ENCODE data around the gene FHIT.

The FHIT gene

DNA sequence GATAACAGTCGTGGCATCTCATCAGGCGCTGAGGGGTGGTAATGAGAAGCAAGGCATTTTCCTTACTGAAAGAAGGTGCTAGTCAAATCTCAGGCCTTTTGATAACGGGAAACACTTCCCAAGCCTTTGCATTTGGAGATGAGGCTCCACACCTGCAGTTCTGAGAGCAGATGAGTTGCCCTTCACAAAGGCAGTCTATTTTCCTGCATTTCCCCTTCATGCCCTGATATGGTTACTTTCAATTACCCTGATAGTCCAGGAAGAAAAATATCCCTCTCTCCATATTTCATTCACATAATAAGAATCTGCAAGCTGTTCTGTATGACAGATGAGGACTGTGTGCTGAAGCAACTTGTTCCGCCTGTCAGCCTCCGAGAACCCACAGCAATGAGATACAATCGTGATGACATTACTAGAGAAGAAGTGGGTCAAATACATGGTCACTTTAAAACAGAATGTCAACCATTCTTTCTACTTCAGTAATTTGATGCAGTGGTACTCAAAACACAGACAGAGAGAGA lies 25.0 kb downstream of the FHIT start:
- no peak overlapping the region for H2AFZ ChIP-seq
- no peaks in the 10 kb centered on the region for H3K27me3 ChIP-seq (ENCODE audit: control insufficient read depth, insufficient read depth, low read length)
- TF ChIP-seq, protein P1, sequence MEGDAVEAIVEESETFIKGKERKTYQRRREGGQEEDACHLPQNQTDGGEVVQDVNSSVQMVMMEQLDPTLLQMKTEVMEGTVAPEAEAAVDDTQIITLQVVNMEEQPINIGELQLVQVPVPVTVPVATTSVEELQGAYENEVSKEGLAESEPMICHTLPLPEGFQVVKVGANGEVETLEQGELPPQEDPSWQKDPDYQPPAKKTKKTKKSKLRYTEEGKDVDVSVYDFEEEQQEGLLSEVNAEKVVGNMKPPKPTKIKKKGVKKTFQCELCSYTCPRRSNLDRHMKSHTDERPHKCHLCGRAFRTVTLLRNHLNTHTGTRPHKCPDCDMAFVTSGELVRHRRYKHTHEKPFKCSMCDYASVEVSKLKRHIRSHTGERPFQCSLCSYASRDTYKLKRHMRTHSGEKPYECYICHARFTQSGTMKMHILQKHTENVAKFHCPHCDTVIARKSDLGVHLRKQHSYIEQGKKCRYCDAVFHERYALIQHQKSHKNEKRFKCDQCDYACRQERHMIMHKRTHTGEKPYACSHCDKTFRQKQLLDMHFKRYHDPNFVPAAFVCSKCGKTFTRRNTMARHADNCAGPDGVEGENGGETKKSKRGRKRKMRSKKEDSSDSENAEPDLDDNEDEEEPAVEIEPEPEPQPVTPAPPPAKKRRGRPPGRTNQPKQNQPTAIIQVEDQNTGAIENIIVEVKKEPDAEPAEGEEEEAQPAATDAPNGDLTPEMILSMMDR (IDR thresholded peaks at IDR 0.05) = no peak
- H3K79me2 ChIP-seq = peaks cover 13% of the 10 kb centered on the region
- peak overlapping the region; percentile 5 for H3K27ac ChIP-seq
- no peak overlapping the region for H3K9ac ChIP-seq
- no peak overlapping the region for H3K4me3 ChIP-seq (ENCODE audit: low read depth, low read length)
- H3K4me2 ChIP-seq (ENCODE audit: low read length) = no peak overlapping the region
- H3K9me3 ChIP-seq (ENCODE audit: control insufficient read depth, low read length) = no peaks in the 10 kb centered on the region
- peaks cover 14% of the 10 kb centered on the region for H3K4me1 ChIP-seq
- H3K36me3 ChIP-seq (ENCODE audit: control insufficient read depth, insufficient read depth, low read length) = no peaks in the 10 kb centered on the region

DNA sequence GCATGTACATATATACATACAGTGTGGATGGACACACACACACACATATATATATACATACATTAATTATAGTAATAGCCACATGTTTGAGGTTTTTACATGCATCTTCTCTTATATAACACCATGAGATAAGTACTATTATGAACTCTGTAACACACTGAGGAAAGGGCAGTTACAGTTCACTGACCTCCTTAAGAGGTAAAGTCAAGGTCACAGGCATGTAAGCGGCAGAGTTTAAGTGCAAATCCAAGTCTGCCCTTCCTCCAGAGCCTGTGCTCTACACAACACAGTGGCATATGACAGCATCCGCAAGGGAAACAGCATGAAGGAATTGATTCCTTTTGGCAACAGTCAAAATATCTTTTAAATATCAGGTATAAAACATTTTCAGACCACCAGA lies 26.4 kb downstream of the FHIT start:
- H2AFZ ChIP-seq = no peak overlapping the region
- H3K4me2 ChIP-seq (ENCODE audit: low read length) = no peak overlapping the region
- H3K9me3 ChIP-seq (ENCODE audit: control insufficient read depth, low read length) = no peaks in the 10 kb centered on the region
- H3K79me2 ChIP-seq = peaks cover 11% of the 10 kb centered on the region
- H3K4me3 ChIP-seq (ENCODE audit: low read depth, low read length) = no peak overlapping the region
- no peak overlapping the region for H3K27ac ChIP-seq
- TF ChIP-seq, protein P1 (IDR thresholded peaks at IDR 0.05) = no peak
- no peaks in the 10 kb centered on the region for H3K36me3 ChIP-seq (ENCODE audit: control insufficient read depth, insufficient read depth, low read length)
- H3K27me3 ChIP-seq (ENCODE audit: control insufficient read depth, insufficient read depth, low read length) = no peaks in the 10 kb centered on the region
- peaks cover 14% of the 10 kb centered on the region for H3K4me1 ChIP-seq
- H3K9ac ChIP-seq = no peak overlapping the region

DNA sequence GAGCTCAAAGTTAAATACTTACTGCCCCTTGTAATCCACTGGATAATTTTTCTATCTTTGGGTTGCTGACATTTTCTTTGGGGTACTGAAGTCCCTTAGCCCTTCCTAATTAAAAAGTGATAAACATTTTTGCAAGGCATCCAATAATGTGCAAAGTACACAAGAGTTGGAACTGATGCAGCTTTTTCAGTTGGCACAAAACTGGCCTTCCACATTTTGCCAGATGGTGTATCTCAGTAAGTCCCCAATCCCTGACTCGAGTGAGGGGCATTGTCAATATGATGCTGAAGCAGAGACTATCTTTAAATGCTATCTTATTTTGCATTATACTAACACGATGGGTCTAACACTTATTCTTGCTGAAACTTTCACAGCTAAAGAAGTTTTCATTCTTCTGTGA lies 27.8 kb downstream of the FHIT start:
- Histone ChIP-seq H3K4me3 (ENCODE audit: low read depth, low read length) (no peak overlapping the region), H3K27ac (no peak overlapping the region), H3K79me2 (peaks cover 12% of the 10 kb centered on the region), H3K27me3 (ENCODE audit: control insufficient read depth, insufficient read depth, low read length) (no peaks in the 10 kb centered on the region), H3K36me3 (ENCODE audit: control insufficient read depth, insufficient read depth, low read length) (no peaks in the 10 kb centered on the region), H3K4me1 (peaks cover 14% of the 10 kb centered on the region), H2AFZ (no peak overlapping the region), H3K9me3 (ENCODE audit: control insufficient read depth, low read length) (no peaks in the 10 kb centered on the region), H3K9ac (no peak overlapping the region), H3K4me2 (ENCODE audit: low read length) (no peak overlapping the region)
- TF ChIP-seq, protein P1 (IDR thresholded peaks at IDR 0.05) = no peak

DNA sequence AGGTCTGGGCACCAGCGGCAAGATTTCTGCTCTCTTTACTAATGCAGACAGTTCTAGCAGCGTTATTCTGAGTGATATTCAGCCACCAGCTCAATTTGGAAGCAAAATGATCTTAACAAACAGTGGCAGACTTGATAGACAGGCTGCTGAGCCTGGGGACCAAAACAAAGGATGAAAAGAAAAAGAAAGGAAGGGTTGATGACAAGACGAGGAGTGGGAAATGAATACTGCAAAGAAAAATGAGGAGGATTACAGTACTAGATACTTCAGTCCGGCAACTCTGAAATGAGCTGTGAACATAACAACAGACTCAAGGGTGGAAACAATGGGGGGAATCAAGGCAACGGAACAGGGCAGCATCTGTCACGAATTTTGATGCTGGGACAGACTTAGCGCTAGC lies 28.8 kb downstream of the FHIT start:
- H3K9ac ChIP-seq = no peak overlapping the region
- H3K36me3 ChIP-seq (ENCODE audit: control insufficient read depth, insufficient read depth, low read length) = no peaks in the 10 kb centered on the region
- no peaks in the 10 kb centered on the region for H3K27me3 ChIP-seq (ENCODE audit: control insufficient read depth, insufficient read depth, low read length)
- no peak overlapping the region for H3K4me3 ChIP-seq (ENCODE audit: low read depth, low read length)
- H3K79me2 ChIP-seq = peaks cover 12% of the 10 kb centered on the region
- H3K4me1 ChIP-seq = peaks cover 14% of the 10 kb centered on the region
- H3K4me2 ChIP-seq (ENCODE audit: low read length) = no peak overlapping the region
- TF ChIP-seq, protein P1 (IDR thresholded peaks at IDR 0.05) = no peak
- H3K9me3 ChIP-seq (ENCODE audit: control insufficient read depth, low read length) = no peaks in the 10 kb centered on the region
- no peak overlapping the region for H2AFZ ChIP-seq
- no peak overlapping the region for H3K27ac ChIP-seq

DNA sequence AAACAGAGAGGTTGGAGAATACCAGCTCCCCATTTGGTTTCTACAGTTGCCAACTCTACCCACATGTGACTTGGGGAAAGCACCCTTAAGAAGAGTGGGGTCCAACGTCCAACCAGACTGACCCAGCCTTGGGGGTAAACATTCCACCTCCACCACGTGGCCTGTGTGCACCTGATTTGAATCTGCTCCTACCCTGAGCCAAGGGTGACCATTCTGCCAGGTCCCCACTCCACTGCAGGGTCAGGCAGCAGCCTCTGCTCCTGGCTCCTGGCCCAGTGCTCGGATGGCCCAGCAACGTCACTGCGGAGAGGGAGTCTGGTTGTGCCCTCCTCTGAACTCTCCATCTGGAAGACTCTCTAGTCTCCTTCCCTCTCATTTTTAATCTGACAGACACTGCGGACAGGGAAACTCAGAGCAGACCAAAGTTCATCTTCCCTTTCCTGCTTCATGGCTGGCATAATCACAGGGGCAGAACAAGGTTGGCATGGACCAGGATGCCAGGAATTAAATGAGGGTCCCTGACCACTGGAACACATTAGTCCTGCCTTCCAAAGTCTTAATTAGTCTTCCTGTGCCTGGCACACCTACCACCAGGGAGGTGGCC lies 29.4 kb downstream of the FHIT start:
- Histone ChIP-seq H3K27ac (no peak overlapping the region), H3K4me1 (peaks cover 14% of the 10 kb centered on the region), H2AFZ (no peak overlapping the region), H3K9me3 (ENCODE audit: control insufficient read depth, low read length) (no peaks in the 10 kb centered on the region), H3K27me3 (ENCODE audit: control insufficient read depth, insufficient read depth, low read length) (no peaks in the 10 kb centered on the region), H3K36me3 (ENCODE audit: control insufficient read depth, insufficient read depth, low read length) (no peaks in the 10 kb centered on the region), H3K4me3 (ENCODE audit: low read depth, low read length) (no peak overlapping the region), H3K9ac (no peak overlapping the region), H3K79me2 (peaks cover 16% of the 10 kb centered on the region), H3K4me2 (ENCODE audit: low read length) (no peak overlapping the region)
- TF ChIP-seq, protein P1 (IDR thresholded peaks at IDR 0.05) = no peak
